Uterus (tissue), 4 donors: ENCODE measurements around the gene ARHGAP8. TPM values are rescaled to one million over a fixed set of nuclear protein-coding genes. Genes with fewer than 3 reads are reported as not detected.

Source experiments
- DNase-seq, 2 donors: peaks; one replicate each; pipeline ENCODE4 v3.0.0-alpha.2; 2019 to 2020
- H3K27ac ChIP-seq, 2 donors: fragments of 200-600 bp; sonication (generic); 1 replicate in 1 of 2; 2 replicates in 1 of 2; pipeline ENCODE4 v1.5.1; 2016 to 2018
- H3K27me3 ChIP-seq, 2 donors: fragments of 200-600 bp; sonication (generic); one replicate each; pipeline ENCODE4 v1.5.1; 2018 to 2019; ENCODE audit warnings: control low read depth in 1 of 2
- H3K36me3 ChIP-seq, 2 donors: fragments of 200-600 bp; sonication (generic); one replicate each; pipeline ENCODE4 v1.5.1; 2019; ENCODE audit warnings: control low read depth in 1 of 2
- H3K4me1 ChIP-seq, 2 donors: fragments of 200-600 bp; sonication (generic); one replicate each; pipeline ENCODE4 v1.5.1; 2018 to 2019; ENCODE audit warnings: control low read depth in 1 of 2
- H3K4me3 ChIP-seq, 2 donors: fragments of 200-600 bp; sonication (generic); 1 replicate in 1 of 2; 2 replicates in 1 of 2; pipeline ENCODE4 v1.5.1; 2018 to 2019; ENCODE audit warnings: mild to moderate bottlenecking in 1 of 2
- H3K9me3 ChIP-seq, 2 donors: fragments of 200-600 bp; sonication (generic); one replicate each; pipeline ENCODE4 v1.5.1; 2019; ENCODE audit warnings: control low read depth in 1 of 2
- CTCF ChIP-seq, 4 experiments: fragments of 200-600 bp in 2 of 4; fragments of 450-650 bp in 2 of 4; sonication (generic) in 2 of 4; IDR thresholded peaks; one replicate each; pipeline ENCODE4 v1.5.1; 2016 to 2019; ENCODE audit warnings: antibody characterized with exemption in 4 of 4, mild to moderate bottlenecking in 2 of 4, moderate library complexity in 1 of 4
- POLR2A ChIP-seq, 2 donors: fragments of 450-650 bp; IDR thresholded peaks; one replicate each; pipeline ENCODE4 v1.6.1; 2016; ENCODE audit warnings: antibody characterized with exemption in 2 of 2, mild to moderate bottlenecking in 1 of 2, moderate library complexity in 1 of 2
- intact Hi-C: fragments of 100-400 bp; cut with DNase I; formaldehyde crosslinking; loops from one replicate; pipeline ENCODE4 v1.15.1; 2023; ENCODE audit warnings: low total_unique reads
- total RNA-seq, 4 donors: library from RNA; depleted of rRNA in 3 of 4; stranded (reverse); fragments of >200 nt in 3 of 4; gene quantifications; one replicate each; pipeline versions ENCODE4 v1.1.0 to v1.2.4, GENCODE V29; 2014 to 2023
- donor health status: DM: yes; HTN: yes; CAD: no.

ARHGAP8 gene
- total RNA-seq, 4 donors from 2014 or later: 1.8 to 4.4 TPM; not detected in 2

- Histone ChIP-seq H3K36me3 (no peaks in the 10 kb centered on the region), H3K4me3 (no peak overlapping the region), H3K9me3 (no peaks in the 10 kb centered on the region), H3K27me3 (no peaks in the 10 kb centered on the region), H3K4me1 (no peaks in the 10 kb centered on the region), H3K27ac (no peak overlapping the region)
- DNase-seq: peak; percentile 69 to 70
- TF ChIP-seq CTCF (IDR thresholded peaks at IDR 0.05): peak; percentile 93 to 99 (median 98)
- TF ChIP-seq POLR2A (IDR thresholded peaks at IDR 0.05): no peak
- intact Hi-C loops: loop anchor here (5.0 kb wide), 1 partner anchor 38 kb away; no protein-coding TSS in a partner anchor
Measured at GRCh38 chr22:44735518-44736428, 16.6 kb upstream of the ARHGAP8 start.

GRCh38 chr22:44736581-44737405 is 15.6 kb upstream of the ARHGAP8 start:
- Histone ChIP-seq H3K27me3 (no peaks in the 10 kb centered on the region), H3K36me3 (no peaks in the 10 kb centered on the region), H3K9me3 (no peaks in the 10 kb centered on the region), H3K4me3 (no peak overlapping the region), H3K4me1 (no peaks in the 10 kb centered on the region), H3K27ac (no peak overlapping the region)
- intact Hi-C loops: loop anchor here (5.0 kb wide), 1 partner anchor 39 kb away; no protein-coding TSS in a partner anchor
- TF ChIP-seq POLR2A (IDR thresholded peaks at IDR 0.05) (no peak), CTCF (IDR thresholded peaks at IDR 0.05) (no peak)
- no peak for DNase-seq

- no peaks in the 10 kb centered on the region for H3K36me3 ChIP-seq
- no peak overlapping the region for H3K4me3 ChIP-seq
- DNase-seq: no peak
- no peaks in the 10 kb centered on the region for H3K4me1 ChIP-seq
- TF ChIP-seq POLR2A (IDR thresholded peaks at IDR 0.05): no peak
- TF ChIP-seq CTCF (IDR thresholded peaks at IDR 0.05): no peak
- no peak overlapping the region for H3K27ac ChIP-seq
- H3K27me3 ChIP-seq: no peaks in the 10 kb centered on the region
- H3K9me3 ChIP-seq: no peaks in the 10 kb centered on the region
- intact Hi-C loops: loop anchor here (5.0 kb wide), 1 partner anchor 40 kb away; no protein-coding TSS in a partner anchor
Measured at GRCh38 chr22:44737406-44738346, 14.7 kb upstream of the ARHGAP8 start.

GRCh38 chr22:44738347-44738715 is 14.0 kb upstream of the ARHGAP8 start:
- H3K27ac ChIP-seq: no peak overlapping the region
- H3K4me1 ChIP-seq: no peaks in the 10 kb centered on the region
- H3K36me3 ChIP-seq: no peaks in the 10 kb centered on the region
- DNase-seq: no peak
- no peak for TF ChIP-seq POLR2A (IDR thresholded peaks at IDR 0.05)
- no peak for TF ChIP-seq CTCF (IDR thresholded peaks at IDR 0.05)
- H3K9me3 ChIP-seq: no peaks in the 10 kb centered on the region
- intact Hi-C loops: loop anchor here (5.0 kb wide), 1 partner anchor 41 kb away; no protein-coding TSS in a partner anchor
- H3K4me3 ChIP-seq: no peak overlapping the region
- no peaks in the 10 kb centered on the region for H3K27me3 ChIP-seq
